HS-5 (cell line): ENCODE data around the gene NUDT6.
"Not testable (repeated sequence)": the region's sequence is repeated elsewhere in the genome, so short reads cannot be mapped to it uniquely, and the experiment has no call there.

Source experiments
- DNase-seq: peaks from one replicate; pipeline ENCODE4 v3.0.0-alpha.2; 2012; ENCODE audit warnings: low read depth

The NUDT6 gene, protein sequence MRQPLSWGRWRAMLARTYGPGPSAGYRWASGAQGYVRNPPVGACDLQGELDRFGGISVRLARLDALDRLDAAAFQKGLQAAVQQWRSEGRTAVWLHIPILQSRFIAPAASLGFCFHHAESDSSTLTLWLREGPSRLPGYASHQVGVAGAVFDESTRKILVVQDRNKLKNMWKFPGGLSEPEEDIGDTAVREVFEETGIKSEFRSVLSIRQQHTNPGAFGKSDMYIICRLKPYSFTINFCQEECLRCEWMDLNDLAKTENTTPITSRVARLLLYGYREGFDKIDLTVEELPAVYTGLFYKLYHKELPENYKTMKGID

DNA sequence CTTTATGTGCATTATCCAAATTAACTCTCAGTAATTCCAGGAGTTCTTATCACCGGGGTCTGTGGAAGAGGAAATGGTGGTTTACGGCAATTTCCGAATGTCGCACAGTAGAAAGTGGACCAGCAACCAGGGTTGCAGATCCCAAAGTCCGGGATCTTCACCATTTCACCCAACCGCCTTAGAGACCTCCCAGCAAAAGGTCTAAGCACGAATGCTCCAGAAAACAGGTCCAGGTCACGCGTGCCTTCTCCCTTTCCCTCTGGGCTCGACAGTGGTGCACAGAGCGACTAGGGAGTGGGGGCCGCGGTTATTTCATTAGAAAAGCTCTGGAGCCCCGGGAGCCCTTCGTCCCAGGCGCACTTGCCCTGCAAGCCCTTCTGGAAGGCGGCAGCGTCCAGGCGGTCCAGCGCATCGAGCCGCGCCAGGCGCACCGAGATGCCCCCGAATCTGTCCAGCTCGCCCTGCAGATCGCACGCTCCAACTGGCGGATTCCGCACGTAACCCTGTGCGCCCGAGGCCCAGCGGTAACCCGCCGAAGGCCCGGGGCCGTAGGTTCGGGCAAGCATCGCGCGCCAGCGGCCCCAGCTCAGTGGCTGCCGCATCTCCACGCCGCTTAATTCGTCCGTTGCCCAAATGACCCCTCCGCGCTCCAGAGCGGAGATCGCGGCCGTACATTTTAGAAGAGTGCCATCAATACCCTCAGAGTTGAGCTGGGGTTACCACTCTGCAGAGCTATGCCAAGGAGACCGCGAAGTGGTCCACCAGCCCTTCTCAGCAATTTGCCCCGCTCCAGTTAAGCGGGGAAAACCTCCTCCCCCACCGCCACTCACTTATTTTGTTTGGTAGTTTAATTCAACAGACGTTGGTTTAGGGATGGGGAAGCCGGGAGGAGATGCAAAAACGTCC, at the start of gene NUDT6:
NUDT6 (minus strand) TSS at position 627 of the 906 bp plus-strand sequence; CDS start at position 602, 25 bp downstream.
- DNase-seq: no peak

DNA sequence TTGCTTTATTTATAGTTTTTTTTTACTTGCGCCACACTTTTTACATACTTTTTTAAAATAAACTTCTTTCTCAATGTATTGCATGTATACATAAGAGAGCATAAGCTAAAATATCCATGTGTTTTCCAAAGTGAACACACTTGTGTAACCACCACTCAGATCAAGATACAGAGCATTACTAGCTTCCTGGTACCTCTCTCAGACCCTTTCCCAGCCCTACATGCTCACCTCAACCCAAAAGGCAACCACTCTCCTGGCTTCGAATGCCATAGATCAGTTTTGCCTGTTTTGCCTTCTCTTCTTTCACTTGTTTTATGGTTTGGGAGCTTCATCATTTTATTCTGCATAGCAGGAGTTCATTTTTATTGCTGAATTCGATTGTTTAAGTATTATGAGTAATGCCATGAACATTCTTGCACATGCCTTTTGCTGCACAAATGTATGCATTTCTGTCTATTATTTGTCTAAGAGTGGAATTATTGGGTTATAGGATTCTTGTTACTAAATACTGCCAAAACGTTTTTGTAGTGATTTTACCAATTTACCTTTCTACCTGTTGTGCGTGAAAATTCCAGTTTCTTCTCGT, 45.9 kb upstream of the NUDT6 start:
- no peak for DNase-seq

DNA sequence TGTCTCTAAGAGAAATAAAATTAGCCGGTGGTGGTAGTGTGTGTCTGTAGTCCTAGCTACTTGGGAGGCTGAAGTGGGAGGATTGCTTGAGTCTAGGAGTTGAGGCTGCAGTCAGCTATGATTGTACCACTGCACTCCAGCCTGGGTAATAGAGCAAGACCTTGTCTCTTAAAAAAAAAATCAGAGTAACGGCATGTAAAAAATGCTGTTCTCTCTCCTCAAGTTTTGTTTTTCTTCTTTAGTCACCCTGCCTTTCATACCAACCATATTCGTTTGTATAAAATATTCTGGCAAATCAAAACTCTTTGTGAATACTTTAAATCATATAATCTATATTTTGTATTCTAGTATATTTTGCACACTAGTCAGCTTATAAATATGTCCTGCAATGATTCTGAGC, 44.8 kb upstream of the NUDT6 start:
- no peak for DNase-seq

DNA sequence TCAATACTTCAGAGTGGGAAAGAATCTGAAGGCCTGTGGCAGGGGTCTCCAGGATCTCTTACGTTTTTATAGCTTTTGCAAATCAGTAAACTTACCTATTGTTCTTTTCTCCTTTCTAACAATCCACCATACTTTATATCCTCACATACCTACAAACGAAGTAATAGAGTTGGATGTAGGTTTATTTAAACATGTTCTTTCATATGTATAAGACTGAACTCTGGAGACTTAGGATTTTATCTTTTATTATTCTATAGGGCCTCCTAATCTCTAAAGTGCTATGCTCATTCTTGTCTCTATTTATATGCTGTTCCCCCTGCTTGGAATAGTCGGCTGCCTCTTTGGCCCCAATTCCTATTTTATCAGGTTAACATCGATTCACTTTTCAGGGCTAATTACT, 43.8 kb upstream of the NUDT6 start:
- no peak for DNase-seq

DNA sequence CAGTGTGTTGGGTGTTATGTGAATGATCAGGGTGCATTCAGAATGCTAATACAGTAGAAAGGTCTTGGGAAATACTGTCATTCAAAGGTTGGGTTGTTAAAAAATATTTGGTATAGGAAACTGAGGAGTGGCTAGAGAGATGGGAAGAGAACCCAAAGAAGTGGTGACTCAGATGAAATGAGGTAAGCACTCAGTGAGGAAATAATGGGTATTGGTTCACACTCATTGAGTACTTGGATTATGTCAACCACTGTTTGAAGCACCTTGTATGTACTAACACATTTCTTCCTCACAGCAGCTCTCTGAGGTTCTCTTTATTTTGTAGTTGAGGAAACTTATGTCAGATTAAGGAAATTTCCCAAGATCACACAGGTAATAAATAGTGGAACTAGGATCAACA, 40.8 kb upstream of the NUDT6 start:
- peak; percentile 24 for DNase-seq

DNA sequence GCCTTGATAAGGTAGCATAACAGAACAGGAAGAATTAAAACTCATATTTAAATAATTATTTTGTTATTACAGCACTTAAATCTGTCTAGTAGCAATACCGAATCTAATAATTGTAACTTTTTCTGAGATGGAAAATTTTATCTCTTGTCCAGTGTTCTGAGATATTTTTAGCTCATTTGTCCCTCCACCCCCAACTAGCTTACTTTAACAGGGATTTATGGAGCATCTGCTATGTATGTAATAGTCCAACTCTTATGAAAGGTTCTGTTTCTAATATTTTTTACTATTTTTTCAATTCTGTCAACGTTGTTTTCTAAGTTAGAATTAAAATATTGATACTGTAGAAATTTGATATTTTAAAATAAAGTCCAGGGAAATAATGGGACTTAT, 38.2 kb upstream of the NUDT6 start:
- no peak for DNase-seq

DNA sequence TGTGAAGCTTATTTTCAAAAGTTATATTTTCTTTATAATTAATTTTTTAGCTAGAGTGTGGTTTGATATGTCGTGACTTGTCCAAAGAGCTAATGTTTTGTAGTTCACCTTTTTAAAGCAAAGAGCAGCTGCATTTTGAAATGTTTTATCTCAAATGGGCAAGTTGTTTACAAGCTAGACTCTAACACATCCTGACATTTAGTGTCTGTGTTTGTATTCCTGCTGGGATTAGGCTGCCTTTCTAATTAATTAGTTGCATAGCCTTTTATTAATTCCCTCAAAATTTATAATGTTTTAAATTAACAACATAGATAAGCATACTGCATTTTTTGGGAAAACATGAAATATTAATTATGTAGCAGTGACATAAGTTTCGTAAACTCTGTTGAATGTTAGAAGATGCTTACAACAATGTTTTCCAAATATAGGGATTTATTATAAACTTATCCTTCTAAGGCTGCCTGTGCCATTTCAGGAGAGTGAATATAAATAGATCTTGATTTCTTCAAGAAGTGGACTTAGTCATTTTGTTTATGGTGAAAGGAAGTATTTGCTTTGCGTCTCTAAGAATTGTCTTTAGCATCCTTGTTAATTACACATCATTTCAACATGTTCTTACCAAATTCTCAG, 37.7 kb upstream of the NUDT6 start:
- no peak for DNase-seq

DNA sequence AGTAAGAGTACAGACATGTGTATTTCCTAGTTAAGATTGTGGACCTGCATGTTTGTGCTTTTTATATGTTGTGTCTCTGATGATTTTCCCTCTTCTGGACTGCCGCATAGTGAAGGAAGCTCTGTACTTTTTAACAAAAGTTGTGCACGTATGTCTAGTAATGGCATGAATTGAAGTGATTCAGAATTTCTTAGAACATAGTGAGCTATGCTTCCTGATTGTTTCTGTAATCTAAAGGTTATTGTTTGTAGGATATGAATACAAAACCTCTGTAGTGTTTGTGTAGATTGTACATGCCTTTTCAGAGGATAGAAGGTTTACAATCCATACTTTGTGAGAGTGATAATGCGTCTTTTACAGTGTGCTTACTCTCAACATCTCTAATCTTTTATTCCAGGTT, 37.0 kb upstream of the NUDT6 start:
- DNase-seq: no peak

DNA sequence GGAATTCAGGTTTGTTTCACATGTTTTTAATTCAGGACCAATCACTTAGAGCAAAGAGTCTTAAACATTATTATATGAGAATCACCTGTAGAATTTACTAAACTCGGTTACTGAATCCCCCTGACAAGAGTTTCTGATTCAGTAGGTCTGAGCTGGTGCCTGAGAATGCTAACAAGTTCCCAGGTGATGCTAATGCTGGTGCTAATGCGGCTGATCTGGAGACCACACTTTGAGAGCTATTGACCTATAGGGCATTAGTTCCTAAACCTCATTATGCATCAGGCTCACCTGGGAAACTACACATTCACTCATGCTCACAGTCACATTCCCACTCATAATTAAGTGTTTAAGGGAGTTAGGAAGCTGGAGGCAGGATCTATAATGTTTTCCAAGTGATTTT, 36.1 kb upstream of the NUDT6 start:
- DNase-seq: no peak

DNA sequence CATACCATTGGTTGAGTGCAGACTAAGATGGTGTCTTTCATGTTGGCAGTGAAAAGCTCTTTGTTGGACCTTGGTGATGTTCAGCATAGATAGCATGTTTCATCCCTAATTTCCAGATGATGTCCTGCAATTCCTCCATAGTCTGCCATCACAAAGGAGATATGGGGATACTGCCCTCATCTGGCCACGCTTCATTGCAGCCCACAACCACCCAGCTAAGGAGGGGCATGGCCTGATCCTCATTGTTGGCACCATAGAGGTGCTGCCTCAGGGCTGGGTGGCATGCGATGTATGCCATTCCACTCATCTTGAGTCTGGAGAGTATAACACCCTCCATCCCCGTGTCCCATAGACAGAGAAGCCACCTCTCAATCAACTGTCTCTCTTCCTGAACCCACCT, 31.5 kb upstream of the NUDT6 start:
- DNase-seq: no peak

DNA sequence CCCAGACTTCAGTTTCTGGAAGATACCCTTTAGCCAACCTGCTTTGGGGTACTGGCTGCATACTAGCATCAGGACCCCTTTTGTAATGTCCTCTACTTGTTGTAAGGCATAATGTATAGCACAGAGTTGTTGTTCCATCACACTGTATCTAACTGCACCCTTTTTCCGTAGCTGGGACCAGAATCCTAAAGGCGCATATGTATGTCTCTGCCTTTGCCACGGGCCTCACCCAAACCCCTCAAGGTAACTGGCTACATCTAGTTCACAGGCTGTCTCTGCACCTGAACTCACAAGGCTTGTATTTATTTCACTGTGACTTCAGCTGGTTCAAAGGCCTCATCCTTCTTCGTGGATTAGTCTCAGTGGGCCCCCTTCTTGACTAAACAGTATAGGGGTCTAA, 29.6 kb upstream of the NUDT6 start:
- DNase-seq: no peak

DNA sequence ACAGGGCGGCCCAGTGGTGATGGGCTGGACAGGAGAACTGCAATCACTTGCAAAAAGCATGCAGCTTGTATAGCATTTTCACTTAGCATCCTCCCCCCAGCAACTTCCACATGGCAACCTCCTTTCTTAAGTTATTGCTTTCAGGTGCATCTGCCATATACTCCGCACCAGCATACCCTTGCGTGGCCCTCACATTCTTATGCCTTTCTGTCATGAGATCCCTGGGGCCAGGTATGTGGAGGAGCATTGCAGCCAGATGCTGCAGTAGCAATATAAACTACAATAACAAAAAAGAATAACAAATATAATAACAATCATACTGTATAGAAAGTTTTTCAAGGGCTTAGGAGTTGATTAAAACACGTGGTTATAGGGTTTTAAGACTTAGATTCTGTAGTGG, 26.3 kb upstream of the NUDT6 start:
- DNase-seq: no peak

DNA sequence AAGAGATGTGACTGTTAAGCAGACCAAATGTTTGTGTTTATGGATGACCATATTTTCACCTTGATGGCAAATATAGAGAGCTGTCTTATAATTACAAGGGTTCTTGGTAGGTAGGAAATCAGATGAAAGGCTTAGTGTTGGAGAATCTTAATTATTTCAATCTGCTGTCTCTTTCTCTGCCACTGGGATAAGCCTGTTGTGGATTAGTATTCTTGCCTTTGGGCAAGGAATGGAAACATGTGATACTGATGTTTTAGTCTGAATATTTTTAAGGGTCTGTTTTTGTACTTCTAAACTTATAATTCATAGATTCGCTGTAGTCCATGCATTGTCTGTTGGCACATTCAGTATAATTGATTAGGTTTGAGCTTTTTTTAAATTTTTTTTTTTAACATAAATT, 23.7 kb upstream of the NUDT6 start:
- DNase-seq: no peak

DNA sequence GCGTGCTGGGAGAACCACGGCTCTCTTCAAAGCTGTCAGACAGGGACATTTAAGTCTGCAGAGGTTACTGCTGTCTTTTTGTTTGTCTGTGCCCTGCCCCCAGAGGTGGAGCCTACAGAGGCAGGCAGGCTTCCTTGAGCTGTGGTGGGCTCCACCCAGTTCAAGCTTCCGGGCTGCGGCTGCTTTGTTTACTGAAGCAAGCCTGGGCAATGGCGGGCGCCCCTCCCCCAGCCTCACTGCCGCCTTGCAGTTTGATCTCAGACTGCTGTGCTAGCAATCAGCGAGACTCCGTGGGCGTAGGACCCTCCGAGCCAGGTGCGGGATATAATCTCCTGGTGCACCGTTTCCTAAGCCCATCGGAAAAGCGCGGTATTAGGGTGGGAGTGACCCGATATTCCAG, 22.7 kb upstream of the NUDT6 start:
- DNase-seq: not testable (repeated sequence)

DNA sequence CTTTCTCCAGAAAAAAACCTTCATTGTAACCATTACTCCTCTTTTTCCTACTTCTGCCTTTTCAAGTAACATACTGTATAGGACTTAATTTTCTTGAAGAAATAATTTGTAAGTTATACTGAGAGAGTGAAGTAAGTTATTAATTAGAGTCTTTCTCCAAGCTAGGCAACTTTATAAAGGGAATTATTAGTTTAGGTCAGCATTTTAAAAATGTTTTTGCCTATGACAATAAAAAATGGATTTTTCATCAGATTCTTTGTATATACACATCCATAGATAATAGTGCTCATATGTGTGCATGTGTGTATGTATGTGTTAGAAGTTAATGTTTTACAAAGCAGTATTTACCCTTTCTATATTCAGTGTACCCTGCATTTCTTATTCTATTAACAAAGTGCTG, 10.4 kb upstream of the NUDT6 start:
- no peak for DNase-seq

DNA sequence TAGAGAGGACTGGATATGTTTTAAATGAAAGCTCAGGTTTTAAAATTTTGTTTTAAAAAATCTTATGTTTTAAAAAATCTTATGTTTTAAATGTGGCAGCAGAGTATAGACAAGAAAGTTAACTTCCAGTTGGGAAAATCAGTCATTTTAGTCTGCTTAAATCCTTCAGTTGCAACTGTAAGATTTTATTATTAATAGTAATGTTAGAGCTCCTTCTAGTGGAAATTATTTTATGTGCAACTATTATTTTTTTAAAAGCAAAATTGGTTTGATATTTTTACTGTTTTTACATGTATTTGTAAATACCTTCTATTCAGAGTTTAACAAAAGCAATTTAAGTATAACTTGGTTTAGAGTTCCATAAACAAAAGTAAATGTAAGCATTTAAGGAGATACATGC, 8.5 kb upstream of the NUDT6 start:
- no peak for DNase-seq

DNA sequence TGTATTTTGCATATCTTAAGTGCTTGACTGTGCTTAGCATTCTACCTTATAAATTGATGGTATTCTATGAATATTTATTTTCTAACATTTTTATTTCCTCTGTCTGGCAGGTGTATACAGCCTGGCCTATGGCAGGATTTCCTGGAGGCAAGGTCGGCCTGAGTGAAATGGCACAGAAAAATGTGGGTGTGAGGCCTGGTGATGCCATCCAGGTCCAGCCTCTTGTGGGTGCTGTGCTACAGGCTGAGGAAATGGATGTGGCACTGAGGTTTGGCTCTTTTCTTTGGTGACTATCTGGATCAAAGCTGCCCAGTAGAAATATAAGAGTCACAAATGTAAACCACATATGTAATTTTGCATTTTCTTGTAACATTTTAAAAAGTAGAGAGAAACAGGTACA, 6.5 kb upstream of the NUDT6 start:
- no peak for DNase-seq

DNA sequence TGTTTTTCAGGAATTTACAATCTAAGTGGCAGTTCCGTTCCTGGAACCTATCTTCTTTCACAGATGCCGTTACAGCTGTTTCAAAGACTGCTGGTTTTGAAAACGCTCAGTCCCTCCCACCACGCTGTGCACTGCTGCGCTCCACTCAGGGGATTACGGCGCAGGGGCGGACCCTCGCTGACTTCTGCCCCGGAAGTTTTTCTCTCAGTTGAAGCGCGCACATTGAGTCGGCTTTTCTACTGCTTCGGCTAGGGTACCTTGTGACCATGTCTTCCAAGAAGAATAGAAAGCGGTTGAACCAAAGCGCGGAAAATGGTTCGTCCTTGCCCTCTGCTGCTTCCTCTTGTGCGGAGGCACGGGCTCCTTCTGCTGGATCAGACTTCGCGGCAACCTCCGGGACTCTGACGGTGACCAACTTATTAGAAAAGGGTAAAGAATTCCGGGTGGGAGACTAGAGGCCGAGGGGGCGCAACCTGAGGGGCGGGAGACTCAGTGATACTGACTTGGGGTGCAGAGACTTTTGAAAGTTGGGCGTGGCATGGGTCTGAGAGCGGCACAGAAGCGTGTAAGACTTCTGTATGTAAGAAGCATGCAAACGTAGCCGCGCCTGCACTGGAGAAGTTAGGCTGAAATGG, 597 bp upstream of the NUDT6 start:
- DNase-seq: no peak

DNA sequence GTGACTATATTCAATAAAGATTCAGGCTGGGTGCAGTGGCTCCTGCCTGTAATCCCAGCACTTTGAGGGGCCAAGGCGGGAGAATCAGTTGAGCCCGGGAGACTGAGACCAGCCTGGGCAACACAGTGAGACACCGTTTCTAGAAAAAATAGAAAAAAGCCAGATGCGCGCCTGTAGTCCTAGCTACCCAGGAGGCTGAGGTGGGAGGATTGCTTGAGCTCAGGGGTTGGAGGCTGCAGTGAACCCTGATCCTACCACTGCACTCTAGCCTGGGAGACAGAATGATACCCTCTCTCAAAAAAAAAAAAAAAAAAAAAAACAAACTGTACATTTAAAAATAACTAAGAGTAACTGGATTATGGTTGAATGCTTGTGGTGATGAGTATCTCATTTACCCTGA, 1.1 kb downstream of the NUDT6 start:
- no peak for DNase-seq

DNA sequence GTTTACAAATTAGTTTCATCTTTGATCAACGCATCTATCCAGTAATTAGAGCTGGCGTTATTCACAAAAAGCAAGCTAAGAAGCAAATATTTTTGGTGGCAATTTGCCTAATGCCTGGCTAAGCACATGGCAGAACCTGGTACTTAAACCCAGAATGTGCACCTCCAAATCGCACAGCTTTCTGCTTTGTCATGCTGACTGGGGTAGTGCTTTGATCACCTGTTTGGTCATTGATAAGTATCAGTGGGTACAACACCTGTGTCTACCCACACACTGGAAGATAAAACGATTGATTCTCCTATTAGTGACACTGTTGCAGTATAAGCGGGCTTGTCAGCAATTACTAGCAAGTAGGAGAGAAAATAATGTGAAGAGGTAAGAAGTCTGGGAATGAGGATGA, 1.9 kb downstream of the NUDT6 start:
- no peak for DNase-seq

DNA sequence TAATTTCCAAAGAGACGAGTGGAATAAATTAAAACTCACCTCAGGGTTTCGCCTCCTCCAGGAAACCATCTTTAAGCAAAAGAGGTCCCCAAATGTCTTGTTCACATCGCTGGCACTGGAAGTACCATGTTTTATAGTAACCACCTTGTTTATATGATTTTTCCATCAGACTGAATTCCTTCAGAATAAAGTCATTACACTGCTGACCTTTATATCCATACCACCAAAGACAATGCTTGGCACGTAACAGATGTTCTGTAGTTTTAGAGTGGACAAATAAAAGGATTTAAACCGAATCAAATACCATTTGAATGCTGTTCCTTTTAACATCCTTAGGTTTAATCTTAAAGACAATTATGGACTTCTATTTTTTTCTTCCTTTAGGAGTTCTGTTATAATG, 4.7 kb downstream of the NUDT6 start:
- DNase-seq: no peak

DNA sequence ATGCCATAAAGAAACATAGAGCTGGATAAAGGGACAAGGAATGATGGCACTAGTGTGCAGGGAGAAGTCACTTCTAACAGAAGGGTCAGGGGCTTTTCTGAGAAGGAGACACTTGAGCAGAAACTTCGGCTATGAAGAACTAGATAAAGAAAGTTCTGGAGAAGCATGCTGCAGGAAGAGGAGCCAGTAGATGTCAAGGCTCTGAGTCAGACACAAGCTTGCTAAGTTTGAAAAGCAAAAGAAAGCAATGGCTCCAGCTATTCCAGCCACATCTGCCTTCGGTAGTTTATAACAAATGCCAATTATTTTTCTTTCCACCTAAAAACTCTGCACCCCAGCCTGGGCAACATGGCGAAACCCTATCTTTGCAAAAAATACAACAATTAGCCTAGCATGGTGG, 7.5 kb downstream of the NUDT6 start:
- no peak for DNase-seq
